CD14-positive monocyte (primary cell): ENCODE measurements around the gene GBGT1. TPM values are rescaled to one million over a fixed set of nuclear protein-coding genes. Genes with fewer than 3 reads are reported as not detected.

Source experiments
- DNase-seq, 3 donors: peaks; one replicate each; pipeline ENCODE4 v3.0.0-alpha.2; 2011 to 2022
- H2AFZ ChIP-seq: 2 replicates; pipeline ENCODE4 v1.6.0; 2012; ENCODE audit warnings: mild to moderate bottlenecking, low read depth, low read length, inconsistent platforms; ENCODE audit not compliant: insufficient read depth, poor library complexity, severe bottlenecking
- H3K27ac ChIP-seq, 2 donors: 1 replicate in 1 of 2; 2 replicates in 1 of 2; pipeline ENCODE4 v1.5.1; 2012 to 2013; ENCODE audit warnings: low read length in 2 of 2, control low read depth in 1 of 2, inconsistent platforms in 1 of 2, low read depth in 1 of 2, mild to moderate bottlenecking in 1 of 2
- H3K27me3 ChIP-seq, 2 donors: one replicate each; pipeline versions ENCODE4 v1.6.0 to v1.6.1; 2011 to 2013; ENCODE audit warnings: low read length in 2 of 2; ENCODE audit not compliant: control insufficient read depth in 2 of 2, insufficient read depth in 2 of 2
- H3K36me3 ChIP-seq, 2 donors: replicated peaks in 1 of 2; 1 replicate in 1 of 2; 2 replicates in 1 of 2; pipeline versions ENCODE4 v1.5.1 to v1.6.1; 2012 to 2013; ENCODE audit warnings: low read length in 2 of 2, control low read depth in 1 of 2, inconsistent platforms in 1 of 2, mild to moderate bottlenecking in 1 of 2; ENCODE audit not compliant: insufficient read depth in 2 of 2, control insufficient read depth in 1 of 2
- H3K4me1 ChIP-seq, 2 donors: 1 replicate in 1 of 2; 2 replicates in 1 of 2; pipeline versions ENCODE4 v1.5.1 to v1.6.1; 2012 to 2013; ENCODE audit warnings: low read length in 2 of 2, control low read depth in 1 of 2, inconsistent platforms in 1 of 2, mild to moderate bottlenecking in 1 of 2, moderate library complexity in 1 of 2; ENCODE audit not compliant: insufficient read depth in 2 of 2, control insufficient read depth in 1 of 2
- H3K4me2 ChIP-seq: replicated peaks from 2 replicates; pipeline ENCODE3; 2012; ENCODE audit warnings: low read length, moderate library complexity, mild to moderate bottlenecking; ENCODE audit not compliant: poor library complexity, severe bottlenecking; ENCODE audit errors: extremely low read depth
- H3K4me3 ChIP-seq, 3 experiments: fragments of 200-600 bp in 1 of 3; sonication (generic) in 1 of 3; replicated peaks in 1 of 3; 1 replicate in 2 of 3; 2 replicates in 1 of 3; pipeline ENCODE4 v1.5.1; 2011 to 2013; ENCODE audit warnings: low read length in 3 of 3, mild to moderate bottlenecking in 3 of 3, control low read depth in 2 of 3, low read depth in 2 of 3, inconsistent platforms in 1 of 3, moderate library complexity in 1 of 3
- H3K79me2 ChIP-seq: 2 replicates; pipeline ENCODE4 v1.6.0; 2012; ENCODE audit warnings: mild to moderate bottlenecking, control low read depth, inconsistent platforms, low read length, moderate library complexity; ENCODE audit not compliant: insufficient read depth
- H3K9ac ChIP-seq: 2 replicates; pipeline ENCODE4 v1.6.0; 2017; ENCODE audit warnings: low read length, mild to moderate bottlenecking; ENCODE audit not compliant: insufficient read depth, poor library complexity, severe bottlenecking
- H3K9me3 ChIP-seq, 2 donors: replicated peaks in 1 of 2; 1 replicate in 1 of 2; 2 replicates in 1 of 2; pipeline versions ENCODE4 v1.5.1 to v1.6.1; 2012 to 2013; ENCODE audit warnings: low read length in 2 of 2, control low read depth in 1 of 2; ENCODE audit not compliant: control insufficient read depth in 1 of 2, insufficient read depth in 1 of 2
- H4K20me1 ChIP-seq: 2 replicates; pipeline ENCODE4 v1.6.0; 2012; ENCODE audit warnings: mild to moderate bottlenecking, low read length, control low read depth, moderate library complexity; ENCODE audit not compliant: insufficient read depth
- H3K27ac Mint-ChIP-seq, 7 donors: one replicate each; pipeline ENCODE4 v1.8.0; 2020; ENCODE audit warnings: mild to moderate bottlenecking in 7 of 7, mixed read lengths in 7 of 7, moderate library complexity in 6 of 7, inconsistent platforms in 2 of 7
- H3K27me3 Mint-ChIP-seq, 3 donors: one replicate each; pipeline ENCODE4 v1.8.0; 2021 to 2022; ENCODE audit warnings: low read depth in 3 of 3, mild to moderate bottlenecking in 3 of 3, mixed read lengths in 3 of 3, moderate library complexity in 3 of 3, inconsistent platforms in 1 of 3
- H3K36me3 Mint-ChIP-seq, 2 donors: one replicate each; pipeline ENCODE4 v1.8.0; 2020; ENCODE audit warnings: mixed read lengths in 2 of 2, inconsistent platforms in 1 of 2, mild to moderate bottlenecking in 1 of 2
- H3K4me1 Mint-ChIP-seq: one replicate; pipeline ENCODE4 v1.8.0; 2020; ENCODE audit warnings: mild to moderate bottlenecking, mixed read lengths
- H3K4me3 Mint-ChIP-seq, 2 donors: one replicate each; pipeline ENCODE4 v1.8.0; 2020; ENCODE audit warnings: mild to moderate bottlenecking in 2 of 2, mixed read lengths in 2 of 2, moderate library complexity in 1 of 2
- H3K9me3 Mint-ChIP-seq, 7 donors: one replicate each; pipeline ENCODE4 v1.8.0; 2020 to 2022; ENCODE audit warnings: mixed read lengths in 7 of 7, mild to moderate bottlenecking in 6 of 7, moderate library complexity in 6 of 7, inconsistent platforms in 2 of 7
- WGBS: methylation state at CpG from one replicate; pipeline ENCODE4 v1.1.5; 2013; ENCODE audit warnings: missing lambda C conversion rate; ENCODE audit not compliant: insufficient coverage; 5-methylcytosine and 5-hydroxymethylcytosine counted together
- intact Hi-C, 2 donors: fragments of 100-400 bp; cut with micrococcal nuclease; formaldehyde crosslinking; loops; one replicate each; pipeline versions ENCODE4 v1.15.0 to v1.15.1; 2023
- polyA plus RNA-seq, 3 donors: library from polyadenylated mRNA; depleted of rRNA in 1 of 3; unstranded in 2 of 3; stranded (reverse) in 1 of 3; fragments of 300-500 nt in 2 of 3; fragments of >200 nt in 1 of 3; fragmentation: Illumina TruSeq in 2 of 3; gene quantifications; 1 replicate in 2 of 3; 2 replicates in 1 of 3; pipeline ENCODE4 v1.2.3, GENCODE V29; 2012 to 2021
- TF ChIP-seq, protein P1 (sequence below): fragments of 200-600 bp; IDR thresholded peaks from one replicate; pipeline ENCODE4 v1.8.0; 2022; ENCODE audit warnings: antibody characterized with exemption, mild to moderate bottlenecking

Gene GBGT1
- polyA plus RNA-seq, 3 donors, result 7.1 to 40.1 (median 8.0) TPM

DNA sequence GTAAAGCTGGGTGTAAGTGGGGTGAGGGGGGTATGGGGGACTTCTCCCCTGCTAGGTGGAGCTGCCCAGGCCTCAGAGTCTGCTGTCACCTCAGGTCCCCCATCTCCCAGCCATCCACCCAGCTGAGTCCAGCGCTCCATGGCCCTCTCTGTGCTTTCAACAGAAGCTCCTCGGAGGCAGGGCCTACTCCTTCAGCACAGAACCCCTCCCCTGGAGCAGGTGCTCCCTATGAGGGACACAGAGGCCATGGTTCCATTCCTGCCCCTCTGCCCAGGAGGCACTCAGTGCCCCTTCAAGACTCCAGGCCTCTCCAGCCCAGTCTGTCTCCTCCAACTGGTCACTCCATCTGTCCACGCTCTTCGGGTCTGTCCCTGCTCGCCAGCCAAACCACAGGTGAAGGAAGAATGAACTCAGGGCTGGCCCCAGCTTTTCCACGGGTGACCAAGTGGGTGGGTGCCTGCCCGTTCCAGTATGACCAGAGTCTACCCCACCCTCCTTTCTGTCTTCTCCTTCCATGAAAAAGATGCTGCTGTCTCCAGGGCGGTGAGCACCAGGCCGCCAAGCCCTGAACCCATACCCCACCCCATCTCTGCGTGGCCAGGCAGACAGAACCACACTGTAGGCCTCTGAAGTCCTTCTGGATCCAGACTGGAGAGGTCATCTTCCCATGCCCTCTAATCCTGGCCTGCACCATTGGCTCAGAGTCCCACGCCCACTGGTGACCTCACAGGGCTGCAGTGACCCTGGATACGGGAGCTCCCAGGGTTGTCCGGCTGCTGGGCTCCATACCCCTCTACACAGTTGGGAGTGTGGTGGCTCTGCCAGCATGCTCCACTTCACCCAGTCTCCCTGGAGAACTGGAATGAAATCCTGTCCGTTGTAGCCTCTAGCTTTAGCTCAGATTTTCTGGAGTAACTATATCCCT, 11.9 kb downstream of the GBGT1 start:
- DNase-seq, result no peak
- no peak overlapping the region for H3K9ac ChIP-seq
- H3K9me3 ChIP-seq, result no peaks in the 10 kb centered on the region
- H3K36me3 Mint-ChIP-seq, result peaks cover 17 to 31% of the 10 kb centered on the region in 2 donors
- no peaks in the 10 kb centered on the region for H3K27me3 ChIP-seq
- H3K9me3 Mint-ChIP-seq, result peaks cover 0 to 1% (median 0%) of the 10 kb centered on the region in 7 donors
- no peak overlapping the region for H3K27ac Mint-ChIP-seq
- no peak overlapping the region for H3K4me3 ChIP-seq
- H3K27ac ChIP-seq, result no peak overlapping the region
- H3K4me3 Mint-ChIP-seq, result peak overlapping the region in 1 of 2 donors; percentile 45
- peaks cover 55% of the 10 kb centered on the region for H4K20me1 ChIP-seq
- H2AFZ ChIP-seq, result no peak overlapping the region
- H3K4me1 Mint-ChIP-seq, result peaks cover 21% of the 10 kb centered on the region
- H3K4me2 ChIP-seq, result no peak overlapping the region
- peaks cover 4 to 14% (median 4%) of the 10 kb centered on the region in 3 donors for H3K27me3 Mint-ChIP-seq
- TF ChIP-seq, protein P1, sequence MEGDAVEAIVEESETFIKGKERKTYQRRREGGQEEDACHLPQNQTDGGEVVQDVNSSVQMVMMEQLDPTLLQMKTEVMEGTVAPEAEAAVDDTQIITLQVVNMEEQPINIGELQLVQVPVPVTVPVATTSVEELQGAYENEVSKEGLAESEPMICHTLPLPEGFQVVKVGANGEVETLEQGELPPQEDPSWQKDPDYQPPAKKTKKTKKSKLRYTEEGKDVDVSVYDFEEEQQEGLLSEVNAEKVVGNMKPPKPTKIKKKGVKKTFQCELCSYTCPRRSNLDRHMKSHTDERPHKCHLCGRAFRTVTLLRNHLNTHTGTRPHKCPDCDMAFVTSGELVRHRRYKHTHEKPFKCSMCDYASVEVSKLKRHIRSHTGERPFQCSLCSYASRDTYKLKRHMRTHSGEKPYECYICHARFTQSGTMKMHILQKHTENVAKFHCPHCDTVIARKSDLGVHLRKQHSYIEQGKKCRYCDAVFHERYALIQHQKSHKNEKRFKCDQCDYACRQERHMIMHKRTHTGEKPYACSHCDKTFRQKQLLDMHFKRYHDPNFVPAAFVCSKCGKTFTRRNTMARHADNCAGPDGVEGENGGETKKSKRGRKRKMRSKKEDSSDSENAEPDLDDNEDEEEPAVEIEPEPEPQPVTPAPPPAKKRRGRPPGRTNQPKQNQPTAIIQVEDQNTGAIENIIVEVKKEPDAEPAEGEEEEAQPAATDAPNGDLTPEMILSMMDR, result no peak
- intact Hi-C loops, result no loop called here
- no peaks in the 10 kb centered on the region for H3K79me2 ChIP-seq
- peaks cover 23 to 27% of the 10 kb centered on the region in 2 donors for H3K36me3 ChIP-seq
- H3K4me1 ChIP-seq, result peaks cover 21 to 25% of the 10 kb centered on the region in 2 donors
- 89% methylated on average over 12 of the region's 14 CpGs for WGBS

DNA sequence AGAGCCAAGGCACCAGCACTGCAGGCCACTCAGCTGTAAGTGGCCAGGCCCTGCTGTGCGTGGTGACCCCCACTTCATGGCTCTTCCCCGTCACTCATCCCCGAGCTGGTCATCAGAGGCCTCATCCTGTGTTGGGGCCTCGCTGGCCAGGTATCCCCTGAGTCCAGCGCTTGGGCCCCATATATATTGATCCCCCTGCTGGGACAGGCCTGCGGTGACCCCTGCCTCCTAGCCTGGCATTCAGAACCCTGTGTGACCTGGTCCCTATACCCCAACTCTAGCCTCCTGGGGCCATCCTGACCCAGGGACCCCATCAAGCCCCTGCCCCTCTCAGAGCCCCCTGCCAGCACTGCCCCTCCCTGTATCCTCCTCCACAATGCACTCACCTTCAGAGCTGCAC, 12.7 kb downstream of the GBGT1 start:
- TF ChIP-seq, protein P1, result no peak
- WGBS, result 95% methylated on average over 6 of the region's 6 CpGs
- peaks cover 21% of the 10 kb centered on the region for H3K4me1 Mint-ChIP-seq
- no peak overlapping the region for H3K9ac ChIP-seq
- peaks cover 57% of the 10 kb centered on the region for H4K20me1 ChIP-seq
- H3K9me3 Mint-ChIP-seq, result peaks cover 0 to 1% (median 0%) of the 10 kb centered on the region in 7 donors
- peaks cover 16 to 24% of the 10 kb centered on the region in 2 donors for H3K36me3 Mint-ChIP-seq
- H3K4me2 ChIP-seq, result no peak overlapping the region
- H3K9me3 ChIP-seq, result no peaks in the 10 kb centered on the region
- no peaks in the 10 kb centered on the region for H3K79me2 ChIP-seq
- peak overlapping the region in 1 of 2 donors; percentile 47 for H3K4me3 Mint-ChIP-seq
- peak overlapping the region in 1 of 7 donors; percentile 30 for H3K27ac Mint-ChIP-seq
- intact Hi-C loops, result no loop called here
- no peak overlapping the region for H3K27ac ChIP-seq
- no peak overlapping the region for H3K4me3 ChIP-seq
- H3K4me1 ChIP-seq, result peaks cover 21 to 25% of the 10 kb centered on the region in 2 donors
- peaks cover 22 to 26% of the 10 kb centered on the region in 2 donors for H3K36me3 ChIP-seq
- no peak overlapping the region for H2AFZ ChIP-seq
- no peak for DNase-seq
- peaks cover 4 to 17% (median 4%) of the 10 kb centered on the region in 3 donors for H3K27me3 Mint-ChIP-seq
- no peaks in the 10 kb centered on the region for H3K27me3 ChIP-seq
